NT2/D1 (cell line): ENCODE results near the gene ARFGAP3.

ENCODE experiments used
- DNase-seq: peaks from one replicate; pipeline ENCODE4 v3.0.0-alpha.2; 2011; ENCODE audit warnings: low read depth, low spot score
- H3K27me3 ChIP-seq: 2 replicates; pipeline ENCODE4 v1.6.0; 2011; ENCODE audit warnings: mild to moderate bottlenecking; ENCODE audit not compliant: insufficient read length, insufficient read depth
- H3K36me3 ChIP-seq: 2 replicates; pipeline ENCODE4 v1.6.1; 2011; ENCODE audit warnings: mild to moderate bottlenecking, low read length, mixed read lengths; ENCODE audit not compliant: insufficient read depth, insufficient read length
- H3K4me1 ChIP-seq: 2 replicates; pipeline ENCODE4 v1.5.1; 2011; ENCODE audit not compliant: insufficient read depth, insufficient read length
- H3K4me3 ChIP-seq: 2 replicates; pipeline ENCODE4 v1.5.1; 2011; ENCODE audit warnings: low read depth; ENCODE audit not compliant: insufficient read length
- H3K9ac ChIP-seq: 2 replicates; pipeline ENCODE4 v1.6.0; 2011; ENCODE audit warnings: low read depth; ENCODE audit not compliant: insufficient read length
- H3K9me3 ChIP-seq: 2 replicates; pipeline ENCODE4 v1.5.1; 2011; ENCODE audit warnings: mild to moderate bottlenecking, low read length; ENCODE audit not compliant: insufficient read depth
- SUZ12 ChIP-seq: IDR thresholded peaks from 2 replicates; pipeline ENCODE4 v1.6.1; 2011; ENCODE audit not compliant: insufficient read length, insufficient read depth; ENCODE audit errors: extremely low read depth
- YY1 ChIP-seq: IDR thresholded peaks from 2 replicates; pipeline ENCODE4 v1.6.1; 2011; ENCODE audit not compliant: insufficient read length, insufficient read depth
- ZNF274 ChIP-seq: IDR thresholded peaks from 2 replicates; pipeline ENCODE4 v1.6.1; 2011; ENCODE audit warnings: mild to moderate bottlenecking, low read depth, low read length

Gene ARFGAP3

DNA sequence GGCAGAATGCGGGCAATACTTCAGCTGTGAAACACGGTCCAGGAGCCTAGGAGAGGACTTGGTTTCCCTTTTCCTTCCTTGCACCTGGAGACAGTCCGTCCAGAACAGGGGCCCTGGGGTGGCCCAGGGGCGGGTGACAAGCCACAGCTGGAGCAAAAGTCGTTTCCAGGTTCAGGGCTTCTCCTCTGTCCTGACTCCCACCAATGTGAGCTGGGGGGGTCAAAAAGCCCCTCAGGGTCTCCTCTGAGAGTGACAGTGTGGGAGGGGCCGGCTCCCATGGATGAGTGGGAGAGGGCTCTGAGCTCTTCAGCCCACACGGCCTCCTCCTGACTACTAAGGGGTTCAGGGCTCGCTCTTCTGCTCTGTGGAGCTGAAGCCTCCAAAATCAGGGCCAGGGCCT is 20.1 kb upstream of the ARFGAP3 start:
- H3K36me3 ChIP-seq: peaks cover 92% of the 10 kb centered on the region
- no peak overlapping the region for H3K9ac ChIP-seq
- TF ChIP-seq ZNF274 (no peak), SUZ12 (no peak), YY1 (no peak)
- no peaks in the 10 kb centered on the region for H3K4me1 ChIP-seq
- no peak overlapping the region for H3K4me3 ChIP-seq
- no peaks in the 10 kb centered on the region for H3K9me3 ChIP-seq
- H3K27me3 ChIP-seq: no peaks in the 10 kb centered on the region
- DNase-seq: no peak

DNA sequence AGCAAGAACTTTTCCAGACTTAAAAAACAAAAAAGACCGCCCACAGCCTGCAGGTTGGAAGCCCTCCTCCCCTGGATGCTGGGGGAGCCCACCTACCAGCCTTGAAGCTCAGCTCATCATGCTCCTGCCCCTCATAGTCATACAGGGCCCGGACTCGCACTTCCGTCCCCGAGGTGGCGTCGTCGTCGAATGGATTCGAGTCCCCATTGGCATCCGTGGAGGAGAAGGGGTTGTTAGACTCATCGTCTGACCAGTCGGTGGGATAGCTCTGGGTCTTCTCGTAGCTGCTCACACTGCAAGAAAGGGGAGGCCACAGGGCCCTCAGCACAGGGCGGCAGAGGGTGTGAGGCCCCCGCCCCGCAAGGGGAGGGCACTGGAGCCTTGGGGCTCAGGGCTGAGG is 19.0 kb upstream of the ARFGAP3 start:
- no peak for DNase-seq
- H3K9me3 ChIP-seq: no peaks in the 10 kb centered on the region
- peaks cover 92% of the 10 kb centered on the region for H3K36me3 ChIP-seq
- H3K4me3 ChIP-seq: no peak overlapping the region
- H3K27me3 ChIP-seq: no peaks in the 10 kb centered on the region
- TF ChIP-seq YY1 (no peak), SUZ12 (no peak), ZNF274 (no peak)
- no peak overlapping the region for H3K9ac ChIP-seq
- no peaks in the 10 kb centered on the region for H3K4me1 ChIP-seq

DNA sequence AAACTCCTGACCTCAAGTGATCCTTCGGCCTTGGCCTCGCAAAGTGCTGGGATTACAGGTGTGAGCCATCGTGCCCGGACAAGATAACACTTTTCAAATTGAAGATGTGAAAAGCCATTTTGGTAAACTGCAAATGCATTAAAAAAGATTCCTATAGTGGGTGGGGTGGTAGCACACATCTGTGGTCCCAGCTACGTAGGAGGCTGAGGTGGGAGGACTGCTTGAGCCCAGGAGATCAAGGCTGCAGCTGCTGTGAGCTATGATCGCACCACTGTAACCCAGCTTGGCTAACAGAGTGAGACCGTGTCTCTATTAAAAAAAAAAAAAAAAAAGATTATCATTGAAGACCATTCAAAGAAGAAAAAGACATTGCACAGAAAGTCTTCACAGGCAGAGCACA is 16.9 kb upstream of the ARFGAP3 start:
- Histone ChIP-seq H3K9me3 (no peaks in the 10 kb centered on the region), H3K36me3 (peaks cover 83% of the 10 kb centered on the region), H3K9ac (no peak overlapping the region), H3K4me1 (no peaks in the 10 kb centered on the region), H3K27me3 (no peaks in the 10 kb centered on the region), H3K4me3 (no peak overlapping the region)
- no peak for TF ChIP-seq YY1
- no peak for TF ChIP-seq ZNF274
- no peak for TF ChIP-seq SUZ12
- no peak for DNase-seq

DNA sequence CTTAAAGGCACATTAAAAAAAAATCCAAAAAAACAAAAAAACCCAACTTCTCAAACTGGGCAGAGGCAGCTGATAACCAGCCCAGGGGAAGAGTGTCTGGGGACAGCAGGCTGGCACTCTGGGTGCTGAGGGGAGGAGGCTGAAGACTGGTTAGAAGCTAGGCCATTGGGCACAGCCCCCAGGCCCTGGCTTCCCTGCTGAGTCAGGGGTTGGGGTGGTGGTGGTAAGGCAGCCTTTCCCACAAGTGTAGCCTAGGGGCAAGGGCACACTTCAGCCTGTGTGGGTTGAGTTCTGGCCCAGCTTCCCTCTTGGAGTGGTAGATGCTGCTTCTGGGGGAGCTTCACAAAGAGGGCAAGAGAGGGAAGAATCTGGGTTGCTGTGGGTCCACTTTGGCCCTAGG is 16.3 kb upstream of the ARFGAP3 start:
- H3K36me3 ChIP-seq: peaks cover 76% of the 10 kb centered on the region

DNA sequence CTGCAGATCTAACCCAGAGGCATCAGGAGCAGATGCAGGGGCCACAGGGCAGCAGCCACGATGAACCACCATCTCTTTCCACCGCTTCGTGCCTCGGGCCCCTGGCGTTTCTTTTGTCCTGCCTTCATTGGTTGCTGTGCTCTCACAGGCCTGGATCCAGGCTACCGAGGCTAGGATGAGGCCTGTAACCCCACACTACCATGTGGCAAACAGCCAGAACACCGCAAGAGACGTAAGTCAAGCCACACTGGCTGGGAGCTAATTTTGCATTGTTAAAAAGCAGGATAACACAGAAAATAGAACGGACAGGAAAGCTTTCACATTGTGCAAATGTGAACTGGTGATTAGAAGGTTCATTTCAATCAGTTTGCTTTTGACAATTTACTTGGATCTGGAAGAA is 15.7 kb upstream of the ARFGAP3 start:
- Histone ChIP-seq H3K36me3 (peaks cover 71% of the 10 kb centered on the region), H3K27me3 (no peaks in the 10 kb centered on the region)

More for the DNA sequence above, 16.3 kb upstream of the ARFGAP3 start:
- TF ChIP-seq ZNF274: no peak
- no peak for TF ChIP-seq YY1
- no peak for TF ChIP-seq SUZ12
- Histone ChIP-seq H3K4me1 (no peaks in the 10 kb centered on the region), H3K9ac (no peak overlapping the region), H3K27me3 (no peaks in the 10 kb centered on the region), H3K9me3 (no peaks in the 10 kb centered on the region), H3K4me3 (no peak overlapping the region)
- DNase-seq: no peak

DNA sequence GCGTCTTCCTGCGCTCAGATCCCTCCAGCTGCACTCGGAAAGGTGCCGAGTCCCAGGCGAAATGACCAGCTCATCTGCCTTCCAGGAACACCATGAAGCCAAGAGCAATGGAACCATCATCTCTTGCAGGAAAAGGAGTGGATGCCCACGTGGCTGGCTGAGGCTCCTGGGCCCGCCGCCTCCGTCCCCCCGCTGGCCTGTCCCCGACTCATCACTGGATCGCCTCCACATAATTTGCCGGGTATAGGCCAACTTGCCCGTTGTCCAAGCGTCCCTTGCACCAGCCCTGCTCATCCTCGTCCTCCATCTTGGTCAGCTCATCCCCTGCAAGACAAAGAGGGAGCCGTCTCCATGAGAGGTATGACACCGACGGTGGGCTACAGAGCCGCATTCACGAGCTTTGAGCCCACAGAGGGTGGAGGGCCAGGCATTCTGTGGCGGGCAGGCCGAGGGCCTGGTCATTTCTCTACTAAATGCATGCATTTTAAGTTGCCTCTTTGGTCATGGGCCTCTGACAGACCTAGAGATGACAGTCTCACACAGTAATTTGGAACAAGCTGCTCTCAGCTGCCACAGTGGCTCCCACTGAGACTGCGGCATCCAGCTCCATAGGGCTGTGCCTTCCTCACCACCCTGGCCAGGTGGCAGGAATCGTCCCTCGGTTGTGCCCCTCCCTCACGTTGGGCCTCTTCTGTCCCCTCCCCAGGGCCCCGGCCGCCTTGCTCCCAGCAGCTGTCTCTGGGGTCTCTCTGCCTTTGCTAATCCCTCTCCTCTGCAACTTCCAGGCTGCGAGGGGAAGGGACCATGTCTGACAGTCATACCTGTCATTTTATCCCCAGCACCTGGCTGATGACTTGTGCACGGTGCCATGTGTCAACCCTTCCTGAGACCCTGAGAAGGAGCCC is 14.3 kb upstream of the ARFGAP3 start:
- no peaks in the 10 kb centered on the region for H3K9me3 ChIP-seq
- no peaks in the 10 kb centered on the region for H3K27me3 ChIP-seq
- TF ChIP-seq ZNF274 (no peak), YY1 (no peak), SUZ12 (no peak)
- no peak for DNase-seq
- peaks cover 57% of the 10 kb centered on the region for H3K36me3 ChIP-seq
- H3K4me3 ChIP-seq: no peak overlapping the region
- peaks cover 3% of the 10 kb centered on the region for H3K4me1 ChIP-seq
- no peak overlapping the region for H3K9ac ChIP-seq

More for the DNA sequence above, 15.7 kb upstream of the ARFGAP3 start:
- H3K9ac ChIP-seq: no peak overlapping the region
- no peaks in the 10 kb centered on the region for H3K9me3 ChIP-seq
- no peaks in the 10 kb centered on the region for H3K4me1 ChIP-seq
- DNase-seq: no peak
- no peak overlapping the region for H3K4me3 ChIP-seq
- TF ChIP-seq SUZ12: no peak
- TF ChIP-seq YY1: no peak
- TF ChIP-seq ZNF274: no peak

DNA sequence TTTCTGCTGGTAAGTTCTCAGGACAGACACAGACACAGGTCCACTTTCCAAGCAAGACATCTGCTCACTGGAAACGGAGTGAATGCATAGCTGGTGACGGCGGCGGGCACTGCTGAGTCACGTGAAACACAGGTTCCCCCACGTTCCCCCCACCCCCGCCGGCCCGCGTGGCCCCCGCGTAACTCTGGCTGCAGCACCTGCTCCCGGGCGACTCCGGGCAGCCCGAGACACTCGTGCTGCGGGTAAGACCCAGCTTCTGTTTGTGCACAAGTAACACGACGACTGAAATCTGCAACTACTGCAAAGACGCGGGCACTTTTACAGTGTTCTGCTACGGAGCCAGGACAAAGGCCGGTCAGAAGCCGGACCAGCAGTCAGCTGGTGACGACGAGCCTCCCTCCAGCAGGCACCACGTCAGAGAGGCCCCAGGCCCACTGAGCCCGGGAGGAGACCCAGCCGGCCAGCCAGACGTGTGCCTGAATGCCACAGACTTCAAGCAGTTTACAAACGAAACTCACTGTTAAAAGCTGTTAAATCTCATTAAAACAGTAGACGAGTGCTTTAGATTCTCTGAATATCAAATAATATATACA is 12.9 kb upstream of the ARFGAP3 start:
- TF ChIP-seq YY1 (no peak), SUZ12 (no peak), ZNF274 (no peak)
- Histone ChIP-seq H3K9me3 (no peaks in the 10 kb centered on the region), H3K27me3 (no peaks in the 10 kb centered on the region), H3K4me1 (peaks cover 3% of the 10 kb centered on the region), H3K4me3 (no peak overlapping the region), H3K36me3 (peaks cover 46% of the 10 kb centered on the region), H3K9ac (no peak overlapping the region)
- no peak for DNase-seq
